NCI-H1436 (cell line): ENCODE measurements around the gene C8B.

Experiments
- DNase-seq: peaks from one replicate; lab custom pipeline; 2025; lab: John Stamatoyannopoulos, UW

C8B gene

DNA sequence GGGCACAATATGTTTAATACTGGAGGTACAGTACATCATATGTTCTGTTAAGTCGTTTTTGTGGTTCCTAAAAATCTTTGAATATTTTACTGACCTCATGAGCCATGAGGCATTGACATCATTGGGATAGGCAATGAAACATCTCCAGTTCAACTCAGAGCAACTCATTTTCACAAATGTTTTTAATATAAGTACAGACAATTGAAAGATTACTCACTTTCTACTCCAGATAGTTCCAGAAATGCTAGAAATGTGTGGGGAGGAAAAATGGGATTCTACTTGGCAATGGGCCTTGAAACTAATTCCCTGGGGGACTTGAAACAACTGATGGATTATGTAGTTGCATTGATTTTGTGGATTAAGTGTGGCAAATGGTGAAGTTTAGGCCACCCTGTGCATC, 7.2 kb upstream of the C8B start:
- no peak for DNase-seq

DNA sequence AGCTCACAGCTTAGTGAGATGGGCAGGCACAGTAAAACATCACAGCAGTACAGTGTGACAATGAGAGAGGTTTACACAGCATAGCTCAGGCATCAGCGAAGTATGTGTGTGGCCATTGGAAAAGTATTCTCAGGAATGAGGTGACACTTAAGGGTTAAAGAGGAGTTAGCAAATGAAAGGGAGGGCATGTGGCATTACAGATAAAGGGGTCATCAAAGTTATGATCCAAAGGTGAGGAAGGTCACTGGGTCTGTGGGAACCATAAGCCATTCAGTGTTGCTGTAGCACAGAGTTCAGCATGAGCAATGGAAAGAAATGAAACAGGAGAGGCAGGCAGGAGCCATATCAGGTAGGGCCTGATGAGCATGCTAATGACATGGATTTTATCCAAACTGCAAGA, 4.5 kb upstream of the C8B start:
- DNase-seq = no peak

- no peak for DNase-seq
Measured at GRCh38 chr1:56968878-56969495, 3.2 kb upstream of the C8B start.

- DNase-seq = no peak
Measured at GRCh38 chr1:56967900-56968832, 2.4 kb upstream of the C8B start.

DNA sequence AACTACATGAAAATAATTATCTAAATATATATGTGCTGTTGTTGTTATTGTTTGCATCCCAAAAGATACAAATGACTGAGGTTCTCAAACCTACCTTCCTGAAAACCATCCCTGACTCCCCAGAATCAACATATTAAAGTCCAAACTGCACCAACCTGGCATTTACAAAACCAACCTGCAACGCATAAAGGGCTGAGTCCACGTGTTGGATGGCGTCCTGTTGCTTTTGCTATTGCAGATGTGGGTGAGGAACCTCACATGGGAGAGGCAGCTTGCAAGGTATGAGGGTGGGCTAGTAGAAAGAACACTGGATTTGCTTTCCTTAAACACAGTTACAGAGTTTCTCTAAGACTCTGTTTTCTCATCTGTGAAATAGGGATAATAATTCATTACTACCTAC, 1.5 kb upstream of the C8B start:
- DNase-seq = no peak

GRCh38 chr1:56966698-56966999, 834 bp upstream of the C8B start:
- DNase-seq = no peak

GRCh38 chr1:56965191-56965590, 624 bp downstream of the C8B start:
- no peak for DNase-seq

GRCh38 chr1:56964349-56965017, 1.3 kb downstream of the C8B start:
- DNase-seq = no peak

- no peak for DNase-seq
Measured at GRCh38 chr1:56963667-56964066, 2.1 kb downstream of the C8B start.

- DNase-seq = no peak
Measured at GRCh38 chr1:56961426-56961825, 4.4 kb downstream of the C8B start.

- DNase-seq = no peak
Measured at GRCh38 chr1:56958526-56958925, 7.3 kb downstream of the C8B start.

GRCh38 chr1:56957931-56958330, 7.9 kb downstream of the C8B start:
- DNase-seq = no peak

DNA sequence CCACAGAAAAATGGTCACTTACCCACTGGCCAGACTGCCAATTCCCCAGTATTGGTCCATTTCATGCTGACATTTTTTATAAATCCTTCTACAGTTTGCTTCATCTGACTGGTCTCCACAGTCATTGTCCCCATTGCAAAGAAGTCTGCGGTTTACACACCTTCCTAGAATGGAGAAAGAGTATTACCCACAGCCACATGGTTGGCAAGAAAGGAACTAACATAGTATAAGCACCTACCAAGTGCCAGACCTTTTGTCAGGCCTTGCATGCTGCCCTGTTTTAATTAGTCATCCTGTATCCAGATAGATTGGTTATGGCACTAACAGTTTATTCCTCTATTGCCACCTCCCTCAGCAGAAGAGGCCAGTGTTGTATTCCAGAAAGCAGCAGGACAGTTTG, 11.2 kb downstream of the C8B start:
- DNase-seq = no peak

GRCh38 chr1:56953386-56953785, 12.4 kb downstream of the C8B start:
- DNase-seq = no peak

GRCh38 chr1:56952501-56952900, 13.3 kb downstream of the C8B start:
- DNase-seq = no peak

- no peak for DNase-seq
Measured at GRCh38 chr1:56948403-56949023, 17.3 kb downstream of the C8B start.

- no peak for DNase-seq
Measured at GRCh38 chr1:56940039-56940438, 25.8 kb downstream of the C8B start.

DNA sequence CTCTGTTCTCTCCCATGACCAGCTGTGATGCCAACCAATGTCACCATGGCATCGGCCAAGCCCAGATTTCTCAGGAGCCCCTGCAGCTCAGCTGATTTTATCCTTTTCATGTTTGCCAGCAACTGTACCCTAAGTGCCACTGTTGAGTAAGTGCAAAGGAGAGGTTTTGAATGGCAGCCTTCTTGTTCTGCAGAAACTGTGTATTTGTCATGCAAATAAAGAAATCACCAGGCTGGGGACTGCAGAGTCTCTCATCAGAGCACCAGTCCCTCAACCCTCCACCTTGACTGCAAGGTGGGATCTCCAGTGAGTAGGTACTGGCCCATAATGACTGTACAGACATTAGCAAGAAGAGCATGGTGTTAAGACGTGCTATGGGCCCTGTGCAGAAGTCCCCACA, 26.6 kb downstream of the C8B start:
- no peak for DNase-seq

DNA sequence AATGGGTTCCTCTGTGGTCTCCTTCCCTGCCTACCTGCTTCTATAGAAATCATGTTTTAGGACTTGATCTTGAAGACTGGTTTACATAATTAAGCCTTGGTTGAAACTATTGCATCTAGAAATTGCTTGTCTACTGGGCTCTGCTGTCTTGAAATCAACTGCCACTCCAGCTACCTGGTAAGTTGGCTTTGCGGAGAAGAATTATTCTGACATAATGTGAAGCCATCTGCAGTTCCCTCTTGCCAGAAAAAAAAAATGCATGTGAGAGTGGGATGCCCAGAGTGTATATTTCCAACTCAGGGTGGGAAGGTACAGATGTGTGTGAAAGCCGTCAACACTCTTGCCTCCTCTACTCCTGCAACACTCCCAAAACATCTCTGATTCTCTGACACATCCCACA, 27.2 kb downstream of the C8B start:
- DNase-seq = no peak

DNA sequence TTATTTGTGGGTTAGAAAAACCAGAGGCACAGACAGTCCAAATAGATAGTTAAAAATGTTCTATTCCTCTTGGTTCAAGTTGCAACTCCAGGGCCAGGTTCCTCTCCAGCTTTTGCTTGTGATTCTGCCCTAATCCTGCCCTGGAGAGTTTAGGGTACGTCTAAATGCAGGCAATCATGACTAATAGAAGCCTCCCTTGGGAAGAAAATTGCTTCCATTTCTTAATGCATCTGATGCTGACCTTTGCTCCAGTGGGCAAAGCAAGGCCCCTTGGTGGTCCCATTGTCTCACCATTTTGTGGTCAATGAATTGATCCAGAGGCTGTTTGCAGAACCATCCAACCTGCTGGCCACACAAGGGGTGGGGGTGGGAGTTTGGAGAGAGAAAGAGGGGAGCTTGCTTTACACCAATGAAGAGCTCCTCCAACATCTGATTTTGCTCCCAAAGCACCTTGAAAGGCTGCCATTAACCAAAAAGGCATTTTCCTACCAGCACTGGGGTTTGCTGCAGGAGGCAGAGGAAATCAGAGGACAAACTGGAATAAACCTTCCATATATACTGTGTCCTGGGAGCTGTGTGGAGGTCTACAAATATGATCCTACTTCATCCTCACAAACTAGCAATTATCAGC, 31.3 kb downstream of the C8B start:
- peak; percentile 55 for DNase-seq

- no peak for DNase-seq
Measured at GRCh38 chr1:56933606-56934005, 32.2 kb downstream of the C8B start.

- DNase-seq = no peak
Measured at GRCh38 chr1:56933161-56933560, 32.7 kb downstream of the C8B start.
